Measurements from ENCODE around the gene TPR.

TPR gene

DNA sequence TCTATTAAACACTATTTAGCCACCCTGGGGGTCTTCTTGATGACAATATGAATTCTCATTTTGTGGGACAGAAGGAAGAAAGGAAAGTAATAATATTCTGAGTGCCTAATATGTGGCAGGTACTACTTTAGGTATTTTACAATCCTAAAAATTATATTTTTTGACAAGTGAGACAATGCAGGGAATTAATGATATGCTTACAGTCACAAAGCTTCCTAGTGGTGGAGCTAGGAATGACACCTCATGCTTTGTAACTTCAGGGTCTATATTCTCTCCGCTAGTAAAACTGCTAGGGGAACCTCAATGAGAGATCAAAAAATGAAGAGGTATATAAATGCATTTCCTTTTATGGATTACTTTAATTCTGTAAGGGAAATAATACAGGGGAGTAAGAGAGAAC lies 44.3 kb downstream of the TPR start:
- H3K4me3 ChIP-seq (ENCODE audit: low read depth, low read length): no peak overlapping the region
- in situ Hi-C loops (cut with HindIII; ENCODE audit: low sequenced_read_pairs): no loop called here
- TF ChIP-seq, protein P1, sequence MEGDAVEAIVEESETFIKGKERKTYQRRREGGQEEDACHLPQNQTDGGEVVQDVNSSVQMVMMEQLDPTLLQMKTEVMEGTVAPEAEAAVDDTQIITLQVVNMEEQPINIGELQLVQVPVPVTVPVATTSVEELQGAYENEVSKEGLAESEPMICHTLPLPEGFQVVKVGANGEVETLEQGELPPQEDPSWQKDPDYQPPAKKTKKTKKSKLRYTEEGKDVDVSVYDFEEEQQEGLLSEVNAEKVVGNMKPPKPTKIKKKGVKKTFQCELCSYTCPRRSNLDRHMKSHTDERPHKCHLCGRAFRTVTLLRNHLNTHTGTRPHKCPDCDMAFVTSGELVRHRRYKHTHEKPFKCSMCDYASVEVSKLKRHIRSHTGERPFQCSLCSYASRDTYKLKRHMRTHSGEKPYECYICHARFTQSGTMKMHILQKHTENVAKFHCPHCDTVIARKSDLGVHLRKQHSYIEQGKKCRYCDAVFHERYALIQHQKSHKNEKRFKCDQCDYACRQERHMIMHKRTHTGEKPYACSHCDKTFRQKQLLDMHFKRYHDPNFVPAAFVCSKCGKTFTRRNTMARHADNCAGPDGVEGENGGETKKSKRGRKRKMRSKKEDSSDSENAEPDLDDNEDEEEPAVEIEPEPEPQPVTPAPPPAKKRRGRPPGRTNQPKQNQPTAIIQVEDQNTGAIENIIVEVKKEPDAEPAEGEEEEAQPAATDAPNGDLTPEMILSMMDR (IDR thresholded peaks at IDR 0.05; ENCODE audit: low read depth, low read length): peak; percentile 36
- no peak for DNase-seq (ENCODE audit: low read depth, low spot score)

DNA sequence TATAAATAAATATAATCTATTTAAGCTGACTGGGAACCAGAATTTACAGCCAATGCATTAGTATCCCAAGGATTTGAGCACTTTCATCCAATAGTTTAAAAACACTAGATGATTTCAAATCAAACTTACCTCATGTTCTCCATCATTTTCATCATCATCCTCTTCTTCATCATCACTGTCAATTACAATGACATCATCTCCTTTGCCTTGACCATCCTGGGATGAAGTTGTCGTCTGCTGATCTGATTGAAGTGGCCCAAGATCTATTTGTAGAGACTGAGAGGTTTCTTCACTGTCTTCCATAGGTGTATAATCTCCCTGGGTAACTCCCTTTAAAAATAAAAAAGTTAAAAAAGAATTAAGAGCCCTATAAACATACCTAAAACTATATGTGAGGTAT lies 47.7 kb downstream of the TPR start:
- no peak for DNase-seq (ENCODE audit: low read depth, low spot score)
- in situ Hi-C loops (cut with HindIII; ENCODE audit: low sequenced_read_pairs): no loop called here
- TF ChIP-seq, protein P1 (IDR thresholded peaks at IDR 0.05; ENCODE audit: low read depth, low read length): no peak
- no peak overlapping the region for H3K4me3 ChIP-seq (ENCODE audit: low read depth, low read length)

DNA sequence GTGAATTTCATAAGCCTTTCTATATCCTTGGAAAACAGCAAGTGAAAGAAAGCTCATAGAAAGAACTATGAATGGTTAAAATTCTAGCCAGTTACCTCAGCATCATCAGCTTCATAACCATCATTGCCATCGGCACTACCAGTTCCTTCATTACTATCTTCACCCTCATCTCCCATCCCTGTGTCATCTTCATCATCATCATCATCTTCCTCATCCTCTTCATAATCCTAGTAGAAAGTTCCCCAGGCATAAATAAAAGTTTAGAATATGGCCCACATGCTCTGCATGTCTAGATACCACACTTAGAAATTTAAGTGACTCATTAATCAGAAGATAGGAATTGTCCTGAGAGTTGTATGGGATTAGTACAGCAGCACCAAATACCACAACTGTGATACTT lies 49.0 kb downstream of the TPR start:
- in situ Hi-C loops (cut with HindIII; ENCODE audit: low sequenced_read_pairs): no loop called here
- no peak overlapping the region for H3K4me3 ChIP-seq (ENCODE audit: low read depth, low read length)
- DNase-seq (ENCODE audit: low read depth, low spot score): no peak
- TF ChIP-seq, protein P1 (IDR thresholded peaks at IDR 0.05; ENCODE audit: low read depth, low read length): no peak

DNA sequence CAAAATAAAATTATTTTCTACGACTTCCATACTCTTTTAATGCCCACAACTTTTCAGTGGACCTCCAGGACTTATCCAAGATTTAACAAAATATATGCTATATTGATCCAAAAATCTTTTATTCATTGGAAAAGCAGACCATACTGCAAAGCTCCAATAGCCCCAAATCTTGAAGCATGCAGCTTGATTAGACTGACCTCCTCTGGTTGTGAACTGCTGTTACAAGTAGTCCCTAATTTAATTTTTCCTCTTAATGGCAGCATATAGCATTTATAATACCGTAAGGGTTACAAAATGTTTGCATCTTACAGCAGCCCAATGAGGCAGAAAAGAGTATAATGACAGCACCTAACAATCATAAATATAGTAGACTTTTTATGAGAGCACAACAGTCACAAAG lies 49.8 kb downstream of the TPR start:
- DNase-seq (ENCODE audit: low read depth, low spot score): peak; percentile 15
- TF ChIP-seq, protein P1 (IDR thresholded peaks at IDR 0.05; ENCODE audit: low read depth, low read length): peak; percentile 47
- H3K4me3 ChIP-seq (ENCODE audit: low read depth, low read length): no peak overlapping the region
- in situ Hi-C loops (cut with HindIII; ENCODE audit: low sequenced_read_pairs): no loop called here

DNA sequence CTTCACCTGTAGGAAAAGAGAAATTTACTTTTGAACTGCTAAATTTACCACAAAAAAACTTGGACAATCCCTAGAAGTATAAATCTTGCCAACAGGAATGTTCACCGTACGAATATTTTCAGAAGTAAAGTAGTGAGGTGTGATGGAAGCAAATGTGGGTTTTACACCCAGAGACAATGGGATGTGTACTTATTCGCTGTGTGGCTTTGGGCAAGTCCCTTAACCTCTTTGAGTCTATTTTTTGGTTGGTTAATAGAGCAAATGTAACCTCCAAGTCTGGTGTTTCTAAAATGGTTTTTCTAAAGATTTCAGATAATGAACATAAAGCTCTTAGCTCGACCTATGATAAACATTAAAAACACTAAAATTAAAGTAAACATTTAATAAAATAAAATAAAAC lies 51.2 kb downstream of the TPR start:
- no peak for DNase-seq (ENCODE audit: low read depth, low spot score)
- in situ Hi-C loops (cut with HindIII; ENCODE audit: low sequenced_read_pairs): no loop called here
- TF ChIP-seq, protein P1 (IDR thresholded peaks at IDR 0.05; ENCODE audit: low read depth, low read length): no peak
- no peak overlapping the region for H3K4me3 ChIP-seq (ENCODE audit: low read depth, low read length)

DNA sequence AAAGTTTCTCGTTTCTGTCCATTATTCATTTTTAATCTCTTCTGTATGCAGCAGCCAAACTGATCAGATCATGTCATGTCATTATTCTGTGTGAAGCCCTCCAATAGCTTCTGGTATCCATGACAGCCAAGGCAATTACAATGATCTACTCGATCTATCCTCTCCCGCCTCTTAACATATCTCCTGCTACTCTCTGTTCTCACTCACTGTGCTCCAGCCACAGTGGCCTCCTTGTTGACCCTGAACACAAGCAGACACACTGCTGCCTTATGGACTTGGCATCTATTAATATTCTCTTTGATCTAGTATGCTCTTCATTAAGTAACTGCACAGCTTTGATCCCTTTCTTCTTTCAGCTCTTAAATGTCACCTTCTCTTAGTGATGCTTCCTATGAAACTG lies 59.5 kb downstream of the TPR start:
- in situ Hi-C loops (cut with HindIII; ENCODE audit: low sequenced_read_pairs): no loop called here
- H3K4me3 ChIP-seq (ENCODE audit: low read depth, low read length): no peak overlapping the region
- DNase-seq (ENCODE audit: low read depth, low spot score): no peak
- TF ChIP-seq, protein P1 (IDR thresholded peaks at IDR 0.05; ENCODE audit: low read depth, low read length): no peak

All from astrocyte of the spinal cord (primary cell).